Naive thymus-derived CD8-positive, alpha-beta T cell (primary cell): ENCODE data around the gene TTC21A. TPM values are rescaled to one million over a fixed set of nuclear protein-coding genes. Genes with fewer than 3 reads are reported as not detected.

Source experiments
- ATAC-seq, 2 donors: fragments of 150-1000 bp; cut with Tn5 transposase in 1 of 2; sonication (Bioruptor Pico), chemical (Tn5 transposase) in 1 of 2; 1 replicate in 1 of 2; 2 replicates in 1 of 2; pipeline ENCODE4 v1.10.0; 2021; ENCODE audit warnings: mild to moderate bottlenecking in 2 of 2, moderate library complexity in 2 of 2
- POLR2A ChIA-PET: fragments of 350-600 bp; sonication (Branson Sonifier 250); formaldehyde crosslinking; loops from one replicate; lab custom pipeline; 2021; ENCODE audit warnings: antibody characterized with exemption; lab: Charles Lee
- DNase-seq, 10 donors: peaks; one replicate each; pipeline versions ENCODE4 v3.0.0 to v3.0.0-alpha.2; 2020 to 2022
- H3K27ac Mint-ChIP-seq, 10 donors: one replicate each; pipeline ENCODE4 v1.8.0; 2020 to 2022; ENCODE audit warnings: mild to moderate bottlenecking in 10 of 10, mixed read lengths in 10 of 10, moderate library complexity in 4 of 10, inconsistent platforms in 1 of 10
- H3K27me3 Mint-ChIP-seq, 5 donors: one replicate each; pipeline ENCODE4 v1.8.0; 2021 to 2022; ENCODE audit warnings: mixed read lengths in 5 of 5
- H3K36me3 Mint-ChIP-seq, 3 donors: one replicate each; pipeline ENCODE4 v1.8.0; 2020 to 2022; ENCODE audit warnings: mixed read lengths in 3 of 3, mild to moderate bottlenecking in 2 of 3, inconsistent platforms in 1 of 3
- H3K4me1 Mint-ChIP-seq, 4 donors: one replicate each; pipeline ENCODE4 v1.8.0; 2021 to 2022; ENCODE audit warnings: mixed read lengths in 4 of 4
- H3K4me3 Mint-ChIP-seq, 10 donors: one replicate each; pipeline ENCODE4 v1.8.0; 2020 to 2022; ENCODE audit warnings: mild to moderate bottlenecking in 10 of 10, mixed read lengths in 10 of 10, moderate library complexity in 6 of 10, inconsistent platforms in 1 of 10
- H3K9me3 Mint-ChIP-seq, 9 donors: one replicate each; pipeline ENCODE4 v1.8.0; 2020 to 2022; ENCODE audit warnings: mixed read lengths in 9 of 9, mild to moderate bottlenecking in 3 of 9, inconsistent platforms in 1 of 9, moderate library complexity in 1 of 9
- polyA plus RNA-seq, 3 donors: library from polyadenylated mRNA; unstranded; fragments of 300-500 nt; fragmentation: Illumina TruSeq; gene quantifications; one replicate each; pipeline ENCODE4 v1.2.3, GENCODE V29; 2021
- total RNA-seq, 8 experiments: library from RNA in 2 of 8; stranded (reverse) in 2 of 8; gene quantifications; one replicate each; pipeline ENCODE4 v1.2.3 and lab custom pipeline; 2021 to 2026

TTC21A gene
- total and polyA plus RNA-seq, 5 experiments from 2014 or later = 0.50 to 8.7 (median 0.94) TPM

GRCh38 chr3:39142067-39142466 lies 34.6 kb downstream of the TTC21A start:
- peaks cover 0 to 61% (median 15%) of the 10 kb centered on the region in 3 donors for H3K36me3 Mint-ChIP-seq
- no peaks in the 10 kb centered on the region for H3K27me3 Mint-ChIP-seq
- peaks cover 20 to 49% (median 42%) of the 10 kb centered on the region in 4 donors for H3K4me1 Mint-ChIP-seq
- POLR2A ChIA-PET = no interaction called here
- ATAC-seq = no peak
- H3K9me3 Mint-ChIP-seq = no peaks in the 10 kb centered on the region
- DNase-seq = no peak
- peak overlapping the region in 6 of 10 donors; percentile 19 to 91 (median 64) for H3K27ac Mint-ChIP-seq
- H3K4me3 Mint-ChIP-seq = peak overlapping the region in 1 of 10 donors; percentile 62

- peaks cover 0 to 61% (median 15%) of the 10 kb centered on the region in 3 donors for H3K36me3 Mint-ChIP-seq
Observed at GRCh38 chr3:39143051-39143885, 35.8 kb downstream of the TTC21A start.

GRCh38 chr3:39144095-39144747 lies 36.7 kb downstream of the TTC21A start:
- Mint-ChIP-seq H3K9me3 (no peaks in the 10 kb centered on the region), H3K4me1 (peaks cover 37 to 65% (median 62%) of the 10 kb centered on the region in 4 donors), H3K27me3 (no peaks in the 10 kb centered on the region), H3K4me3 (peak overlapping the region in 2 of 10 donors; percentile 4 to 51), H3K27ac (peak overlapping the region in 6 of 10 donors; percentile 19 to 84 (median 45)), H3K36me3 (peaks cover 0 to 61% (median 15%) of the 10 kb centered on the region in 3 donors)
- POLR2A ChIA-PET = interaction anchor here (1.0 kb wide), 1 partner anchor 36 kb away, joined by 4 read pairs; the partner anchor contains the start of genes GORASP1 and TTC21A
- DNase-seq (no peak), ATAC-seq (no peak)

More at GRCh38 chr3:39143051-39143885, 35.8 kb downstream of the TTC21A start:
- DNase-seq (no peak), ATAC-seq (no peak)
- Mint-ChIP-seq H3K4me1 (peaks cover 27 to 61% (median 52%) of the 10 kb centered on the region in 4 donors), H3K27ac (peak overlapping the region in 4 of 10 donors; percentile 10 to 69 (median 56)), H3K27me3 (no peaks in the 10 kb centered on the region), H3K9me3 (no peaks in the 10 kb centered on the region), H3K4me3 (no peak overlapping the region)
- POLR2A ChIA-PET = interaction anchor here (1.0 kb wide), 1 partner anchor 35 kb away, joined by 4 read pairs; the partner anchor contains the start of genes GORASP1 and TTC21A

- H3K27ac Mint-ChIP-seq = peak overlapping the region in 7 of 10 donors; percentile 19 to 84 (median 48)
- peaks cover 43 to 72% (median 67%) of the 10 kb centered on the region in 4 donors for H3K4me1 Mint-ChIP-seq
- DNase-seq (no peak), ATAC-seq (no peak)
- H3K36me3 Mint-ChIP-seq = peaks cover 0 to 61% (median 15%) of the 10 kb centered on the region in 3 donors
- POLR2A ChIA-PET = no interaction called here
- H3K4me3 Mint-ChIP-seq = peak overlapping the region in 2 of 10 donors; percentile 4 to 51
- no peaks in the 10 kb centered on the region for H3K9me3 Mint-ChIP-seq
- no peaks in the 10 kb centered on the region for H3K27me3 Mint-ChIP-seq
Observed at GRCh38 chr3:39144748-39145380, 37.4 kb downstream of the TTC21A start.

GRCh38 chr3:39146083-39146501 lies 38.6 kb downstream of the TTC21A start:
- Mint-ChIP-seq H3K27ac (peak overlapping the region; percentile 31 to 99 (median 94)), H3K4me3 (peak overlapping the region; percentile 46 to 99 (median 90)), H3K27me3 (no peaks in the 10 kb centered on the region), H3K9me3 (no peaks in the 10 kb centered on the region), H3K4me1 (peaks cover 55 to 80% (median 76%) of the 10 kb centered on the region in 4 donors), H3K36me3 (peaks cover 0 to 57% (median 15%) of the 10 kb centered on the region in 3 donors)
- no peak for DNase-seq
- ATAC-seq = no peak
- POLR2A ChIA-PET = no interaction called here

GRCh38 chr3:39146611-39147591 lies 39.4 kb downstream of the TTC21A start:
- peaks cover 53 to 81% (median 77%) of the 10 kb centered on the region in 4 donors for H3K4me1 Mint-ChIP-seq
- POLR2A ChIA-PET = interaction anchor here (0.8 to 1.6 kb wide), 5 partner anchors 11 to 39 kb away, joined by 3 to 6 read pairs (median 3); partner anchors contain the start of genes GORASP1 and TTC21A
- ATAC-seq = peak; percentile 16 to 22
- H3K4me3 Mint-ChIP-seq = peak overlapping the region; percentile 75 to 99 (median 96)
- DNase-seq = peak in 6 of 10 donors; percentile 19 to 74 (median 50)
- peak overlapping the region; percentile 95 to 100 (median 99) for H3K27ac Mint-ChIP-seq
- no peaks in the 10 kb centered on the region for H3K9me3 Mint-ChIP-seq
- peaks cover 0 to 52% (median 12%) of the 10 kb centered on the region in 3 donors for H3K36me3 Mint-ChIP-seq
- no peaks in the 10 kb centered on the region for H3K27me3 Mint-ChIP-seq

GRCh38 chr3:39147711-39148434 lies 40.4 kb downstream of the TTC21A start:
- Mint-ChIP-seq H3K27ac (peak overlapping the region; percentile 95 to 100 (median 99)), H3K9me3 (no peaks in the 10 kb centered on the region), H3K36me3 (peaks cover 0 to 44% (median 7%) of the 10 kb centered on the region in 3 donors), H3K27me3 (no peaks in the 10 kb centered on the region), H3K4me1 (peaks cover 58 to 80% (median 78%) of the 10 kb centered on the region in 4 donors), H3K4me3 (peak overlapping the region; percentile 75 to 99 (median 96))
- POLR2A ChIA-PET = interaction anchor here (0.8 to 1.6 kb wide), 5 partner anchors 10 to 40 kb away, joined by 3 to 6 read pairs (median 3); partner anchors contain the start of genes GORASP1 and TTC21A
- ATAC-seq (peak in 1 of 2 donors; percentile 15), DNase-seq (peak in 4 of 10 donors; percentile 31 to 58 (median 49))

- Mint-ChIP-seq H3K27me3 (no peaks in the 10 kb centered on the region), H3K9me3 (no peaks in the 10 kb centered on the region), H3K4me1 (peaks cover 57 to 78% (median 75%) of the 10 kb centered on the region in 4 donors), H3K27ac (peak overlapping the region; percentile 95 to 100 (median 99)), H3K36me3 (peaks cover 0 to 37% (median 7%) of the 10 kb centered on the region in 3 donors), H3K4me3 (peak overlapping the region; percentile 75 to 99 (median 96))
- POLR2A ChIA-PET = interaction anchor here (1.6 kb wide), 1 partner anchor 41 kb away, joined by 6 read pairs; the partner anchor contains the start of genes GORASP1 and TTC21A
- DNase-seq (no peak), ATAC-seq (no peak)
Observed at GRCh38 chr3:39148435-39149058, 41.1 kb downstream of the TTC21A start.

- ATAC-seq (no peak), DNase-seq (no peak)
- Mint-ChIP-seq H3K27me3 (no peaks in the 10 kb centered on the region), H3K27ac (peak overlapping the region; percentile 95 to 100 (median 99)), H3K9me3 (no peaks in the 10 kb centered on the region), H3K4me1 (peaks cover 57 to 78% (median 76%) of the 10 kb centered on the region in 4 donors), H3K36me3 (peaks cover 0 to 32% (median 6%) of the 10 kb centered on the region in 3 donors), H3K4me3 (peak overlapping the region; percentile 75 to 99 (median 96))
- POLR2A ChIA-PET = interaction anchor here (0.5 to 0.9 kb wide), 2 partner anchors 23 to 170 kb away, joined by 4 to 5 read pairs; no protein-coding TSS in a partner anchor
Observed at GRCh38 chr3:39149059-39149455, 41.6 kb downstream of the TTC21A start.
